Endothelial cell of umbilical vein (primary cell): Measurements from ENCODE around the gene DPYD.

Experiments used
- CTCF ChIP-seq, 2 donors: IDR thresholded peaks; 1 replicate in 1 of 2; 2 replicates in 1 of 2; pipeline ENCODE4 v1.5.1; 2011; ENCODE audit warnings: low read length in 2 of 2, mild to moderate bottlenecking in 2 of 2, moderate library complexity in 2 of 2, control low read depth in 1 of 2, inconsistent platforms in 1 of 2, low read depth in 1 of 2; ENCODE audit not compliant: insufficient read depth in 1 of 2; ENCODE audit errors: extremely low read depth in 1 of 2
- EZH2 ChIP-seq: IDR thresholded peaks from 2 replicates; pipeline ENCODE4 v1.6.1; 2012; ENCODE audit warnings: borderline replicate concordance, low read depth, mild to moderate bottlenecking, moderate library complexity, low read length, inconsistent platforms; ENCODE audit not compliant: severe bottlenecking
- GATA2 ChIP-seq: IDR thresholded peaks from 2 replicates; pipeline ENCODE4 v1.7.0; 2011; ENCODE audit warnings: low read depth, mild to moderate bottlenecking, moderate library complexity, mixed read lengths, low read length; ENCODE audit not compliant: insufficient read length, insufficient read depth
- JUN ChIP-seq: IDR thresholded peaks from 2 replicates; pipeline ENCODE4 v1.6.1; 2011; ENCODE audit warnings: borderline replicate concordance, low read depth; ENCODE audit not compliant: insufficient read length, insufficient read depth
- MAX ChIP-seq: IDR thresholded peaks from 2 replicates; pipeline ENCODE4 v1.6.1; 2011; ENCODE audit not compliant: insufficient read depth, insufficient read length
- MYC ChIP-seq: IDR thresholded peaks from one replicate; pipeline ENCODE4 v1.6.1; 2011; ENCODE audit warnings: mild to moderate bottlenecking, low read depth, low read length
- POLR2A ChIP-seq: IDR thresholded peaks from 2 replicates; pipeline ENCODE4 v1.6.1; 2012; ENCODE audit warnings: low read depth, mild to moderate bottlenecking, control low read depth, low read length
- POLR2AphosphoS5 ChIP-seq: IDR thresholded peaks from 2 replicates; pipeline ENCODE4 v1.6.1; 2012; ENCODE audit warnings: low read depth, mild to moderate bottlenecking, control low read depth, low read length, moderate library complexity; ENCODE audit not compliant: insufficient read depth

GRCh38 chr1:97816927-97817326 is 103.9 kb downstream of the DPYD start:
- no peak for TF ChIP-seq POLR2AphosphoS5
- TF ChIP-seq CTCF (IDR thresholded peaks at IDR 0.05; ENCODE audit: extremely low read depth in 1 of 2, insufficient read depth in 1 of 2, low read depth in 1 of 2, low read length in 2 of 2), result no peak
- TF ChIP-seq JUN, result no peak
- TF ChIP-seq POLR2A, result no peak
- TF ChIP-seq MYC, result no peak
- no peak for TF ChIP-seq EZH2
- TF ChIP-seq MAX, result no peak
- TF ChIP-seq GATA2, result no peak
